CD1c-positive myeloid dendritic cell (primary cell): ENCODE results near the gene SLC38A7.

Experiments
- DNase-seq: peaks from one replicate; pipeline ENCODE4 v3.0.0-alpha.2; 2016; ENCODE audit errors: extremely low spot score

SLC38A7 gene

GRCh38 chr16:58636466-58636865 is 48.1 kb downstream of the SLC38A7 start:
- DNase-seq: no peak

DNA sequence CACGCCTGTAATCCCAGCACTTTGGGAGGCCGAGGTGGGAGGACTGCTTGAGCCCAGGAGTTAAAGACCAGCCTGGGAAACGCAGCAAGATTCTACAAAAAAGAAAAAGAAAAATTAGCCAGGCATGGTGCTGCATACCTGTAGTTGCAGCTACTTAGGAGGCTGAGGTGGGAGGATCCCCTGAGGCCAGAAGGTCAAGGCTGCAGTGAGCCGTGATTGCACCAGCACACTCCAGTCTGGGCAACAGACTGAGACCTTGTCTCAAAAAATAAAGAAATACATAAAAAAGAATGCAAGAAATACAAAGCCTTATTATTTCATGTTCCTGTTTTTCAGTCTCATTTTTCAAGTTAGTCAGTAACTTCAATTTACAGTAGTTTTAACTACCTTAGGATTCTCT is 49.1 kb downstream of the SLC38A7 start:
- DNase-seq: no peak

DNA sequence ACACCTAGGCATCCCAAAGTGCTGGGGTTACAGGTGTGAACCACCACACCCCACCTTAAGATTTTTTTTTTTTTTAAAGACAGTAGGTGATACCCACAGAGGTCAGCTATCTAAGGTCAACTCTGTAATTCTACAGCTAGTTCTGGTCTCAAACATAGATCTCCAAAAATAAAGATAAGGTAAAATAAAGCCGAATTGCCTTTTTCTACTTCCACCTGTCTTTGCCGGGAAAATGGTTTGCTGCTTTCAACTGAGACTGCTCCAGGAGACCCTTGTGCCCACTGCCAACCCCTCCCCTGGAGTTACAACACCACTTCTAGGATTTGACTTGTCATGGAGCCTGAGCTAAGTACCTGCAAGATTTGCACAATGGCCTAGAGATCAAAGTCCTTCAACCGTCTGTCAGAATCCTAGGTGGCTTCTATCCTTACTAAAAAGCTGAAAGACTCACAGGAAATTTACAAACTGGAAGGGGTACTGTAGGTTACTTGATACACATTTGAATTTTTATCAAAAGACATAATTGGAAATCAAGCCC is 50.2 kb downstream of the SLC38A7 start:
- no peak for DNase-seq

- peak; percentile 98 for DNase-seq
These were observed 54.6 kb downstream of the SLC38A7 start, which contains the start of gene CNOT1 for GRCh38 chr16:58629733-58630640. CNOT1 (minus strand) TSS chr16:58629826; CDS start chr16:58599337, 30,489 bp downstream.

DNA sequence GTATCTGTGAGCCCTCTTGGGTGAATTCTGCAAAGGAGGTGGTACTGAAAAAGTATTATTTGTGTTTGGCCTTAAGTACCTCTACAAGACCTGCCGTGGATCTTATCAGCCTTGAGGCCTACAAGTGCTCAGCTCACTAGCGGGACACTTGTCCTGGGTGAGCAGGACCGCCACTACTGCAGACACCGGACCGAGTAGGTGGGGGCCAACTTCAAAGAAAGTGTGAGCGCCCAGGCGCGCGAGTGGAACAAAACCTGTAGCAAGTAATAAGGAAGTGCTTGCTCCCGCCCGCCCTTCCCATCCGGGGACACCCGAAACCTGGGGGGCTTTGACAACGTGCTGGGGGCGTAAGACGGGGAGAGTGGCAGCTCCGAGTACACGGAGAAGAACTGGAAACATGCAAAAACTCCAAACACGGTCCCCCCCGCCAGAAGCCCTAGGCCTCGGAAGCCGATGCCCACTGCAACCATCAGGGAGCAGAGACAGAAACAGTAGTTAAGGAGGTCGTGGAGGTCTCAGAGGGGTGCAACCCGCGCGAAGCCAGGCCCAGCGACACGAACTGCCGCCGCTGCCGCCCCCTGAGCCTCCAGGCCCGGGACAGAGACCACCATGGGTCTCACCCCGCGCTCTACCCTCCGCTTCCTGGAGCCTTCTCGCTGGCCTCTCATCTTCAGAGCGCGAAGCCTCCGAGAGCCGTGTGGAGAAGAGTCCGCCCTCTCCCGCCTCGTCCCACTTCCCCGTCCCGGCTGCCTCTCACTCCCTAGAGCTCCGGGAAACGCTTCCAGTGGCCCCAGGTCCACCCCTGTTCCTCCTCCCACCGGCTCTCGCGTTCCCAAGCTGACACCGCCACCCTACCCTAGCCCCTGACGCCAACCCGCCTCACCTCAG is 55.5 kb downstream of the SLC38A7 start:
- peak; percentile 81 for DNase-seq

GRCh38 chr16:58624209-58624608 is 60.4 kb downstream of the SLC38A7 start:
- no peak for DNase-seq

- no peak for DNase-seq
These were observed 64.2 kb downstream of the SLC38A7 start for GRCh38 chr16:58620396-58620795.

DNA sequence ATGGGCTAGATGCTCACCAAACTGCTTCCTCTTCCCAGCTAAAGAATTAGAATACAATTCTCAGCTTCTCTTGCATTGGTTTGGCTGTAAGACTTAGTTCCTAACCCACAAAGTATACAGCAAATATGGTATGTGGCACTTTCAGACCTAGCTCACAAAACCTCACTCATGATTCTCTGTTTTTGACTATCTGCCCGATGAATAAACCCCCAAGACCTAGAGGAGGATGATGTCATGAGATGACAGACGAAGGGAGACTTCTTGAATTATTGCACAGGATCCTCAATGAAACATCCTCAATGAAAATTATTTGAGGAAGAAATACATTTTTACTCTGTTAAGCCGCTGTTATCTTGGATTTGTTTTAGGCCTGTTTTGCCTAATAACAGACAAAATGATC is 69.3 kb downstream of the SLC38A7 start:
- no peak for DNase-seq
